ENCODE results near the gene LAMA4. TPM values are rescaled to one million over a fixed set of nuclear protein-coding genes. Genes with fewer than 3 reads are reported as not detected.

Gene LAMA4
- total and polyA plus RNA-seq, 2 of the 13 experiments (the other 11 are each of a cell fraction or from before 2014, with no cell fraction given): not detected

- Histone ChIP-seq H3K4me2 (ENCODE audit: low read depth, low read length) (no peak overlapping the region), H3K36me3 (replicated peaks in 1 of 2; ENCODE audit: control insufficient read depth in 1 of 2, insufficient read depth in 2 of 2, low read length in 2 of 2) (no peaks in the 10 kb centered on the region), H3K27me3 (ENCODE audit: control insufficient read depth in 1 of 2, insufficient read depth in 2 of 2, low read length in 2 of 2) (0 out of 5 replicates have a peak, but pooled peaks cover 0 to under 1% of the 10 kb centered on the region in 2 experiments), H3K4me1 (ENCODE audit: insufficient read depth, low read length) (no peaks in the 10 kb centered on the region), H2AFZ (ENCODE audit: low read length) (no peak overlapping the region), H3K27ac (ENCODE audit: extremely low read length, insufficient read depth, low read length) (no peak overlapping the region), H3K9ac (ENCODE audit: insufficient read depth, low read depth, low read length) (no peak overlapping the region), H4K20me1 (ENCODE audit: insufficient read depth, low read length) (no peaks in the 10 kb centered on the region), H3K9me3 (ENCODE audit: low read length) (no peaks in the 10 kb centered on the region), H3K4me3 (replicated peaks in 1 of 3; ENCODE audit: insufficient read depth in 1 of 3, low read depth in 2 of 3, low read length in 3 of 3) (no peak overlapping the region), H3K79me2 (ENCODE audit: insufficient read depth, low read length) (no peaks in the 10 kb centered on the region)
- no peak for DNase-seq (ENCODE audit: low spot score)
- POLR2A ChIA-PET: no interaction called here
- no TSS peak for BruUV-seq (replicated peaks)
- intact Hi-C loops (cut with micrococcal nuclease; ENCODE audit: unreplicated experiment) (no loop called here), in situ Hi-C loops (cut with HindIII; ENCODE audit: extremely low pct_ligation_motif_present, low pct_unique_long_range_greater_than_20kb) (no loop called here)
- CTCF ChIA-PET (ENCODE audit: low intra/inter-chr PET ratio, low total read pairs): no interaction called here
- WGBS (ENCODE audit: low lambda C conversion rate): 0% methylated on average over 6 of the region's 6 CpGs
- FAIRE-seq: no peak
- TF ChIP-seq ZNF317 (CRISPR knock-in tag; IDR thresholded peaks at IDR 0.05) (0 out of 2 replicates have a peak, but pooled peaks have one; percentile 24), ZNF274 (CRISPR knock-in tag; IDR thresholded peaks at IDR 0.05) (no peak)
- ATAC-seq: no peak
Observed at GRCh38 chr6:112187736-112188135, 66.6 kb downstream of the LAMA4 start.

DNA sequence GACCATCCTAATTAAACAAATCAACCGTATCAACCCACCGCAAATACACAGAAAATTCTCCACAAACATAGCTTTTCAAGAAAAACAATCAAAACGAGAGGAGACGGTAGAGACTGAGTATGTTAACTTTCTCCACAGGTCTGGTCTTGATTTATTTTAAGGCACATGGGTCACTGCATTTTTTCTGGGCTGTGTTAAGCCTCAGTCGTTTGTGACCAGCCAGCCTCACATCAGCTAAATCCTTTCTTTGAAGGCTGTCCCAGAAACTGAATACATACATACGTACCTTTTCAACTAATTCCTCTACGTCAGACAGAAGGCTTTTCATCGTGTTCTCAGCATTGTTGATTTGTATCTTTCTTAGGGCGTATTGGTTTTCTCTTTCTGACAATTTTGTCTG lies 69.4 kb downstream of the LAMA4 start:
- no peak overlapping the region for H2AFZ ChIP-seq (ENCODE audit: low read length)
- H3K4me1 ChIP-seq (ENCODE audit: insufficient read depth, low read length): no peaks in the 10 kb centered on the region
- peaks cover 0 to 5% of the 10 kb centered on the region in 2 experiments; a peak in 1 of 5 replicates for H3K27me3 ChIP-seq (ENCODE audit: control insufficient read depth in 1 of 2, insufficient read depth in 2 of 2, low read length in 2 of 2)
- H3K27ac ChIP-seq (ENCODE audit: extremely low read length, insufficient read depth, low read length): no peak overlapping the region
- no peaks in the 10 kb centered on the region for H3K79me2 ChIP-seq (ENCODE audit: insufficient read depth, low read length)
- intact Hi-C loops (cut with micrococcal nuclease; ENCODE audit: unreplicated experiment) (no loop called here), in situ Hi-C loops (cut with HindIII; ENCODE audit: extremely low pct_ligation_motif_present, low pct_unique_long_range_greater_than_20kb) (no loop called here)
- no peaks in the 10 kb centered on the region for H3K36me3 ChIP-seq (replicated peaks in 1 of 2; ENCODE audit: control insufficient read depth in 1 of 2, insufficient read depth in 2 of 2, low read length in 2 of 2)
- TF ChIP-seq NAIF1 (CRISPR knock-in tag; IDR thresholded peaks at IDR 0.05; ENCODE audit: borderline replicate concordance) (no peak), ZFP37 (CRISPR knock-in tag; IDR thresholded peaks at IDR 0.05; ENCODE audit: borderline replicate concordance) (no peak)
- H3K4me3 ChIP-seq (replicated peaks in 1 of 3; ENCODE audit: insufficient read depth in 1 of 3, low read depth in 2 of 3, low read length in 3 of 3): no peak overlapping the region
- ChIA-PET CTCF (ENCODE audit: low intra/inter-chr PET ratio, low total read pairs) (no interaction called here), POLR2A (no interaction called here)
- DNase-seq (ENCODE audit: low spot score): no peak
- no peak for FAIRE-seq
- 11% methylated on average over 9 of the region's 9 CpGs for WGBS (ENCODE audit: low lambda C conversion rate)
- no peaks in the 10 kb centered on the region for H4K20me1 ChIP-seq (ENCODE audit: insufficient read depth, low read length)
- H3K9me3 ChIP-seq (ENCODE audit: low read length): no peaks in the 10 kb centered on the region
- BruUV-seq (replicated peaks): no TSS peak
- H3K9ac ChIP-seq (ENCODE audit: insufficient read depth, low read depth, low read length): no peak overlapping the region
- H3K4me2 ChIP-seq (ENCODE audit: low read depth, low read length): no peak overlapping the region
- no peak for ATAC-seq
